ACHN (cell line): ENCODE data around the gene S1PR1.

Source experiments
- DNase-seq: peaks from one replicate; pipeline ENCODE4 v3.0.0-alpha.2; 2015
- in situ Hi-C: cut with HindIII; loops from 2 replicates; pipeline ENCODE4 v1.10.0; 2017; ENCODE audit warnings: low sequenced_read_pairs, low pct_ligation_motif_present, low pct_unique_long_range_greater_than_20kb

S1PR1 gene

DNA sequence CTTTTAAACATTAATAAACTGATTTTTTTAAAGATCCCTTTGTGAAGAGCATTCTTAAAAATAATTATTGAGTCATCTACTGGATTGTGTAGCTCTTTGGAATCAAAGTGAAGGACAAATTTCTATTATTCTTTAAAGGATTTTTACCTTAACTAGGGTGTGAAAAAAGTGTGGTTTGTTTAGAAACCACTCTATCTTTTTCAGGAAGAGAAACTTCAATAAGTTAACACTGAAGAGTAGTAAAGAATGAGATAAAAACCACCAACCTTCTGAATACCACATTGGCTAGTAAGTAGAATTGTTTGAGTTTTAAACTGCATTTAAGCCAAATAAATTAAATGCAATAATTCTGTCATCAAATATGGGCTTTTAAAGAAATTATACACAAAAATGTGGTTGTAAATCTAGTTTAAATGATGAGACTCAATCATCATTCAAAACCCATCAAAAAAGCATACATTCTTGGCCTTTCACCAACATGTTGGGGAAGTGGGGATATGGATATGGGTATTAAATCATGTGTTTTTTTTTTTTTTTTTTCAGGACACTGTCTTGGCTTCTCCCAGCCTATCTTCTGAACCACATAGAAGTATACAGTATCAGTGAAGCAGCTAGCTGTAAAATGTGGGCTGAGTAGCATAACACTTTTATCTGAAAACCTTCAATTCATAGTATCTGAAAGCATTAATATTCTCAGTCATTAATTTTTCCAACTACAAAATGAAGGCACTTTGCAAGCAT lies 4.8 kb downstream of the S1PR1 start:
- DNase-seq: no peak
- in situ Hi-C loops: no loop called here

DNA sequence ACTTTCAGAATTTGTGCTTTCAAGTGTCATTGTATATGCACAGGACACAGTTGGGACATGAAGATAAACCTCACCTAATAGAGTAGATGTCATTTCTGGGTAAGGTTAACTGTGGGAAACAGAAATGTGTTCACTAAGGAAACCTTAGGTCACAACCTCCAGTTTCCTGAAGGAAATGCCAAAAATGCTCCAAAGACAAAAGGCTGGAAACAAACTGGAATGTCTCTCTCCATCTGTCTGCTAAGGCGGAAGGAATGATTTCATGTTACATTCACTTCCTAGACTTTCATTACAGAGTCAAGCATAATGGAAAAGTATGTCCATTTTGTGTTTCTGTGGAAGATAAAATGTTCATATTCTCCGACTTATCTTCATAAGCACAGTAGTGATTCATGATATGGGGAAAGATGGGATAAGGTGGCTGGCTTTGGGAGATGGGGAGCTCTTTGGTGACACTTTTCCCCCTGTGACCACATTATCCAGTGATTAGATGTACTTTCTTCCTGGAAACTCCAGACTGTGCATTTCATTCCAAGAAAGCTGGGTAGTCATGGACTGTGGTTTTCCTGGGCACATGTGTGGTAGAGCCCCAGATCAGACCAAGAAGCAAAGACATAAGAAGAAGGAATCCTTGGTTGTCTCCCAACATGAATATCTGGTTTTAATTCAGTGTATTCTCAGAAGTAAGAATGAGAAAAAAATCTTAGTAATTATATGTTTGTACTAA lies 5.7 kb downstream of the S1PR1 start:
- no peak for DNase-seq
- in situ Hi-C loops: no loop called here

DNA sequence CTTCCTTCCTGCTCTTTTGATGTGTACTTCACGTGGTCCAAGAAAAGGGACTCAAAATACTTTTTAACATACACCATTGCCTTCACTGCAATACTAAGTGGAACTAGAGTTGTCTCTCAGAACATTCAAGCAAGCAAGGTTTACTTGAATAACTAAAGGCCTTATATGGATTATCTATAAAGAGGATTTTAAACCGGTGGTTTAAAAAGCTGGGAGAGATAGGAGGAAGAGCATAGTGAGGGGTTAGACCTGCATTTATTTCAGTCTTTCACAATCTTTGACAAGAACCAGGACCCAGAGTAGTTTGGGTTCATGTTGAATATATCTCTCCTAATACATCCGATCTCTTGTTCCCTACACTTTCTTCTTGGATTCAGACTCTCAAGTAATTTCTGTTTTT lies 6.9 kb downstream of the S1PR1 start:
- in situ Hi-C loops: no loop called here
- DNase-seq: no peak

DNA sequence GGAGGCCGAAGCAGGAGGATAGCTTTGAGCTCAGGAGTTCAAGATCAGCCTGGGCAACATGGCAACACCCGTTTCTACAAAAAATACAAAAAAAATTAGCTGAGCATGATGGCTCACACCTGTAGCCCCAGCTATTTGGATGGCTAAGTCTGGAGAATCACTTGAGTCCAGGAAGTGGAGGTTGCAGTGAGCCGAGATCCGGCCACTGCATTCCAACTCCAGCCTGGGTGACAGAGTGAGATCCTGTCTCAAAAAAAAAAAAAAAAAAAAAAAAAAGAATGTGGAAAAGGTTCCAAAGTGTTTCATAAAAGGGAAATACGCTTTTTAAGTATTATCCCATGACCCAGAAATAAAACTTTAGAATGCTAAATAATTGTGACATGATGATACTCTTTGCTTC lies 8.0 kb downstream of the S1PR1 start:
- DNase-seq: no peak
- in situ Hi-C loops: no loop called here

DNA sequence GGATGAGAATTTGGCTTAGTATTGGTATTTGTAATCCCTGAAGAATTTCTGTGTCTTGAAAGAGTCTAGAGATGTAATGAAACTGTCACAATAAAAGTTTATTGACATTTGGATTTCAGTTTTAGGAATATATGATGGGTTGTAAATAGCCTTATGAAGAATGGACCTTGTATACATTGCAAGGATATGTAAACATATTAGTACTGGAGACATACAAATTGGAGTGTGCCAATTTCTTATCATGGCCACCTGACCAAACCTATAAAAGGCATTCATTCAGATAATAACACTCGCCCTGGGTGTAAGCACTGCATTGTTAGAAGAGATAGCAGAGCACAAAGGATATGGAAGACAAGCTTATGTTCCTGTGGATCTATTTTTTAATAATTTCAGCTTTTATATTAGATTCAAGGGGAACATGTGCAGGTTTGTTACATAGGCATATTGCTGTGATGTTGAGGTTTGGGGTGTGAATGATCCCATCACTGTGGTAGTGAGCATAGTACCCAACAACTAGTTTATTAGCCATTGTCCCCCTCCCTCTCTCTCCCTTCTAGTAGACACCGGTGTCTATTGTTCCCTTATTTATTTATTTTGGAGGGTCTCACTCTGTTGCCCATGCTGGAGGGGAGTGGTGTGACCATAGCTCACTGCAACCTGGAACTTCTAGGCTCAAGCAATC lies 8.6 kb downstream of the S1PR1 start:
- no peak for DNase-seq
- in situ Hi-C loops: no loop called here

DNA sequence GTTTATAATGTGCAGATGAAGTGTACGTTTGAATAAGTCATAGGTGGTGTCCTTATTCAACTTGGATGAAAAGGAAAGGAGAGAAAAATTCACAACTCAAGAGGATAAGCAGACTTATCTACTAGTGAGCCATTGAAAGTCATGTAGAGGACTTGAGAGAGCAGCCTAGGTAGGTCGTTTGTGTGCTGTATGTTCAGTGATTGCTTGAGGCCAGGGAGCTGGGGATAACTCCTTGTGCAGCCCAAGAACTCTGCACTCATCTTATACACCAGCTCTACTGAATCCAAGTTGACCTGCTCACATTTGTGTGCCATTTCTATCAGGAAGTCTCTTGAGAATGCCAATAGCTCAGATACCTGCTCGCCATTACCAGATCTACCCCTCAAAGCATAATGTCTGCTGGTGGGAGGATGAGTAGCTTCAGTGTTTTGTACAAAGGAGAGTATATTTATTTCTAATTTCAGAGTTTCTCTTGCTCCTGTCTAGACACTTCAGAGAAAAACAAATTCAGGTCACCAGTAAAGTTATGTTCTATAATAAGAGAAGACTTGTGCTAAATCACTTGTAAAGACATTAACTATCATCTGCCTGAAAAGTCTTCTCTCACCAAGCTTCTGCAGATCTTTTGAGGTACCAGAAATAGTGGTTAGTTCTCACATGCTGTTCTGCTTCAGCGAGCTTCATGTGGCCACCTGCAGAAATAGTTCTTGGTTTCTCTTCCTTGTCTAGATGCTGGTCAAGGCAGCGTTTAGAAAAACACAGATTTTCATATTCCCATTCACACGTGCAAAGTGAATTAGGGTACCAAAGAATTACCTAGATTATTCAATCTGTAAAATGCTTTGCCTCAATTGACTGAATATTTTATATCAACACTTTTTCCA lies 10.8 kb downstream of the S1PR1 start:
- DNase-seq: no peak
- in situ Hi-C loops: no loop called here

DNA sequence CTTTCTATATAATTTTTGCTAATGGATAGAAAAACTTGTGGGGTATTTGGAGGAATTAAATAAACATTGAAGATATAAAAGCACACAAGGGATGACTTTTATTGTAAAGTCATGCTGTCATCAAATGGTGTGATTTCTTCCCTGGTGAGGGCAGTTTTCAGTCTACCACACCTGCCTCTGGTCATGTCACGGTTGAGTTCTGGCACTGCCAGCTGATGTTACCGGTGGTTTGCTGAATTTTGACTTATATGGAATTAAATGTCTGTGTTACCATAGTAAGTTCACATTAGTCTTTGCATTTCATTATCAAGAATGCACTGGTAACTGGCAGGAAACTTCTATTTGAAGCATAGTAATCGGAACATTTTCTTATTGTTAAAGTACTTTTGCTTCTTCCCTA lies 13.4 kb downstream of the S1PR1 start:
- in situ Hi-C loops: no loop called here
- DNase-seq: no peak

DNA sequence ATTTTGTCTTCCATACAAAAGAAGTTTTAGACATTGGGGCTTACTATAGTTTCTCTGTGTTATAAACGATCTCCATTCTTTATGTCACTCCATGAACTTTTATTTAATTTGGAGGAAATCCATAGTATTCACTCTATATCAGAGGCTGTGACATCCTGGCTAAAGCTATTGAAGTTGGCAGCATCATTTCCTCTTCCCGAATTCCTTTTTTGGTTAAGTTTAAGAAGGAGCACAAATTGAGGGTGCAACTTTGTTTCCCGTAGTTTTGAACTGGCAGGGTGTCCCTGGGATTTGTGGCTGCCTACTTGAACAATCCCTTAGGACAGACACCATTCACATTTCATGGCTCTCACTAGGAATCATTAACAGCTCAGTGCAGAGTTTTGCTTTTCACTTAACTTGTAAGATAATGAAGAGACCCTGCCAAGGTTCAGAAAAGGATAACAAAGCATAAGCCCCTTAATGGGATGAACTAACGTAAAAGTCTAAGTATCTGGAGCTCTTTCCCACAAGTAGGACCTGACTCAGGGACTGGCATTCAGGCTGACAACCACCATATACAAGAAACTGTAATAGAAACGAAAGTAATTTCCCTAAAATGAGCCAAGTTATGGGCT lies 13.9 kb downstream of the S1PR1 start:
- in situ Hi-C loops: no loop called here
- no peak for DNase-seq

DNA sequence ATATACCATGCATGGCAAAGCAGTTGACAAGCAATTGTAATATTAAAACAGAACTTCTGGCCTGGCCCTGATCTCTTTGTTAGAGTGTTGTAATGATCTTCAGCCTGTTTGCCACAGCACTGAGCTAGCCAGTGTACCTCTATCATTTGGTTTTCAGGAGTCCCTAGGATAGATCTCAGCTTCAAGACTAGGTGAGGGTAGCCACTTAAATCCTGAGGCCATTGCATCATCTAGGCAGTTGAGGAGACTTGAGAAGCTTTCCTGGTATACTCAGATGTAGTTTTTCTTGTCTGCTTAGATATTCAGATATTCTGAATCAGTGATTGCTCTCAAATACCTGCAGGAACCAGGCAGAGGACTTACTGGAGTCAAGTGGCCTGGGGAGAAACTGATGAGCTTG lies 14.7 kb downstream of the S1PR1 start:
- no peak for DNase-seq
- in situ Hi-C loops: no loop called here

DNA sequence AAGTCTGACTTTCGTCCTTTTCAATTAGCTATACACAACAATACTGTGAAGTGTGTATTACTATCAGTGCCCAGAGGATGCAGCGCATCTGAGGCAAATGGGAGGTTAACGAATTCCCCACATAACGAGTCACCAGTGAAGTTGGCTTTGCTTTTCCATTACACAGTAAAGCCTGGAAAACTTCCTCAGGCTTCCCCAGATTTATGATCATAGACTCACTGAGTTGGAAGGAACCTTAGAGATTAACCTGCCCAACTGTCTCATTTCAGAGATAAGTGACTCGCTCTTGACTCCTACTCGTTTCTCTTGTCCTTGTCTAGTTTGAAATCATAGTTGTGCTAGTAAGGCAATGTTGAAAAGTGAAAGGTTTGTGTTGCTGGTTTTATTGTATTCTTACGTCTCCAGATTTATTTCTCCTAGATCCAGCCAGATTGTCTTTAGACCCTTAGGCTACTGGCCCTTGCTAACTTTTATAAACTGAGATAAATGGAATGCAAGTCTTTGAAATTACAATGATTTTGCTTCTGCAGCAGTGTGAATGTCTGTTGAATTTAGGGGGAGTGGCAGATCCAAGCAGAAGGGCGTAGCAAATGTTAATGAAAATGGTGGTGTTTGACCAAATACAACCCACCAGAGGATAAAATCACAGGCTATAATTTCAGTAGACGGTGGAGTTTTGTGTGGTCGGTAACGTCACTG lies 17.3 kb downstream of the S1PR1 start:
- DNase-seq: peak; percentile 46
- in situ Hi-C loops: no loop called here

DNA sequence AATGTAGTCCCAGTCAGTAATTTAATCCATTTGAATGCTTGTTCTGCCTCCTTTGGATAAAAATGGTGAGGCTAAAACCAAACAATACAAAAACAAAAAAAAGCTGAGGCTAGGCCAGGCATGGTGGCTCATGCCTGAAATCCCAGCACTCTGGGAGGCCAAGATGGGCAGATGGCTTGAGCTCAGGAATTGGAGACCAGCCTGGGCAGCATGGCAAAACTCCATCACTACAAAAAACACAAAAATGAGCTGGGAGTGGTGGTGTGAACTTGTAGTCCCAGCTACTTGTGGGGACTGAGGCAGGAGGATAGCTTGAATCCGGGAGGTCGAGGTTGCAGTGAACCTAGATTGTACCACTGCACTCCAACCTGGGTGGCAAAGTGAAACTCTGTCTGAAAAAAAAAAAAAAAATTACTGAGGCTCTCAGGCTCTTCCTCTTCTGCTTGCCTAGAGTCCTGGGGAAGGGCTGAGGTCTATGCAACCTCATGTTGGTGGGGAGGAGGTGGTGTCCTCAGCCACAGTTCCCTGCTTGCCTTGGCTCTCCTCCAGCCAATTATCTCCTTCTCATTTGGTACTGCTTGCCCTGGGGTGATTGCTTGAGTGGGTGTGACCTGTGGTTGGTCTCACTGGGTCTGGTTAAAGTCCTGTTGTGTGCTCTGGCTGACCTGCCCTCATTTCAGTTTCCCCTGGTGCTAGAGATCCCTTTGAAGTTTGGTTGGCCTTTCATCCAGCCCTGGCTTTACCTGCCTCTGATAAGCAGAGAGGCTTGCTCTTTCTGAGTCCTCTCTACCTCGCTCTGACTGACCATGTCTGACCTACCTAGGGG lies 20.9 kb downstream of the S1PR1 start:
- DNase-seq: no peak
- in situ Hi-C loops: no loop called here

DNA sequence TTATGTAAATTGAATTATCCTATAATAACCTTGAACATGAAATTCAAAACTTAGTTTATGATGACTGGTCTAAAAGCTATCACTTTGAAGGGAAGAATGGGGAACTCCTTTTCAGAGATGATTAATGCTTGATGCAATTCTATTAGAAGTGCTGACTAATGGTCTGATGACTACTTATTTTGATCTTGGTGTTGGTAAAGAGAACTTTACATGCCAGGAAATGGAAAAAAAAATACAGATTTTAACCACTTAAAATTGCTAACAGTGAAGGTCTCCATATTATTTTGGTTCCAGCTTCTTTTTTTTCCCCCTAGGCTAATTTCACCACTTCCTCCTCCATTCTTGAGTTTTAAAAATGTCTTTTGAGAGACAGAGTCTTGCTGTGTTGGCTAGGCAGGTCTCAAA lies 22.9 kb downstream of the S1PR1 start:
- in situ Hi-C loops: no loop called here
- DNase-seq: peak; percentile 24

DNA sequence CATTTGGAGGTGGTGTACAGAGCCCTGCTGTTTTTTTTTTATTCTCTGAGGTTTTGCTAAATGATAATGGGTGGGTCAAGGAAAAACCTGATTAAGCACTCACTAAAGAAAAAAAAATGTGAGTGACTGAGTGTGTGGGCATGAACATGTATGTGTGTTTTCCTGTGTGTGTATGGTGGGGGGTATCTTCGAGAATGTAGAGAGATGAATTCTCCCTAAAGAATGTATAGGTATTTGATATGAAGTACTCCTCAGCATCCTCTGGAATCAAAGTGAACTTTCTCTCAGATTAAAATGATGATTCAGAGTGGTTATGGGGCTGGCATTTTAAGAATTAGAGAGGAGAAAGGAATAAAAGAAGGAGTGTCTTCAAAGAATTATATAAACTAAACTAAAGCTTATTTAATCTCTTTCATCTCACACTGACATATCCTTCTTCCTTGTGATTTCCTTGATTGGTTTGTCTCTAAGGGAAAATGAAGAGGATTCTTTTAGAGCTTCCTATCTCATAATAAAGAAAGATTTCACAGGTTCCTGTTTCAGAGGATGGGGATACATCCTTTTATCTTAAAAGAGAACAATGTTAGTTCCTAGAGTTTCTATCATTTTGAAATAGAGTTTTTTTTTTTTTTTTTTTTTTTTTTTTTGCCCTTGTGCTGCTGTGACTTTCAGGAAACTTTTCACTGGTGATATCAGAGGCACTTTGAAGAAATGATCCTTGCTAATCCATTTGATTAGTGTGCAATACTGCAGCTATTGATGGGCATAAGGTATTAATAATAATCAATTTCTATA lies 23.9 kb downstream of the S1PR1 start:
- DNase-seq: no peak
- in situ Hi-C loops: no loop called here

DNA sequence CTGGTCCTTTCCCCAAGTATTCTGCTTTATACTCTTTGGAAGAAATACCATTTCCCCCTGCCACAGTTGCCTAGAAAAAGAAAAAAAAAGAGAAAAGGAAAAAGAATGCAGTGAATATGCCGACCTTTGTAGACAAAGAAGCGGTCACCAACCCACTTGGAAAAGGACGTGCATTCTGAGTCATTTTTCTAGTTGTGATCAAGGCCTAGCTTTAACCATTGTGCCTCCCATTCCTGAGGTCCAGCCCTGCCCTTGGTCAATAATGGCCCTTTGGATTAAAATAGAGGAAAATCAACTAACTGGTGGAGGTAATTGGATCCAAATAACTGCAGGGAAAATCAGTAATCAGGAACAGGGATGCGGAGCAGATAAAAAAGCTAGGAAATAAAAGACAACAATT lies 24.8 kb downstream of the S1PR1 start:
- no peak for DNase-seq
- in situ Hi-C loops: no loop called here

DNA sequence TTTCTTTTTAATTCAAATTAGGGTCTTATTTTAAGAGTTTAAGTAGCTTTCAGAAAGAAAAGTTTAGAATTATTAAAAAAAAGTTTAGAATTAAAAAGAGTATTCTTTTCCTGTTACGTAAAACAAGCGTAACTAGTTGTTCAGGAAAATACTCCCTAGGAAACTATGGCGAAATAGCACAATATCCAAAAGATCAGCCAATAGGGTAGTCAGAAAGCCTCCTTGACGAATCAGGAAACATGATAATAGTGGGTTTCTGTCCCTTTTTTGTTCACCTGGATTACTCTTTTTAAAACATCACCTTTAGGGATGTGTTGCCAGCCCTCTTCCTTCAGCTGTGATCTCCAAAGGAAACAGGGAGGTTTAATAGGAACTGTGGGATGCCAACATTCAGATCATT lies 25.2 kb downstream of the S1PR1 start:
- in situ Hi-C loops: no loop called here
- no peak for DNase-seq

DNA sequence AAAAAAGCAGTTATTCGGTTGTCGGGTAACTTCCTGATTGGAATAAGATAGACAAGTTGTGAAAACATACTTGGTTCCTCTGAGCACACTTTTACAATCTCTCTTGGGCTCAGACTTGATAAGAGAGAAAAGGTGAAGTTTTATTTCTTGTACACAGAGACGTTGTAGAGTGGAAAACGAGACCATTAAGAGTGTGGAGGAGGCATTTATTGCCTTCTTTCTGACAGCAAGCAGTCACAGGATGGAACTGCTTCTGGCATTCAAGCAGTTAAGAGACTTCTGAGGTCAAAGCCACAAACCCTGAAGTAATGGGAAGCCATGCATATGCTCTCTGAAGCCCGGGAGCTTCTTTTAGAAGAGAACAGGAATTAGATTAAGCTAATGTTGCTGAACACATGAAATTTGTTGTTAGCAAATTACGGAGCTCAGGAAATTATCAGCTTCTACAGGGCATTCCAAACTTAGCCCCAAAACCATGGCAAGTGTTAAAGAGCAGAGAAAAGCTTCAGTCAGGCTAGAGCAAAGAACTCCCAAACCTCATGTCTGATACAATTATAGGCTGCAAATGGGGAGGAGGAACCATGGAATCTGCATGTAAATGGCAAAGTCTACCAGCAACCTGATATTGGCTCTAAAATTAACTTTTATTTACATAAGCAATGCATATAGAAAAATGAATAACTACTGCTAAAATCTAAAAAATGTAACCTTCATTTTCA lies 26.0 kb downstream of the S1PR1 start:
- in situ Hi-C loops: no loop called here
- no peak for DNase-seq
